GM06990 (cell line): ENCODE results near the gene PRPF6.

ENCODE experiments used
- DNase-seq: peaks from one replicate; pipeline ENCODE4 v3.0.0-alpha.2; 2011; ENCODE audit not compliant: insufficient read length; ENCODE audit errors: extremely low read depth
- H3K27me3 ChIP-seq: replicated peaks from 2 replicates; pipeline ENCODE4 v1.6.0; 2011; ENCODE audit warnings: low read length; ENCODE audit not compliant: control insufficient read depth, insufficient read depth
- H3K36me3 ChIP-seq: 2 replicates; pipeline ENCODE4 v1.5.1; 2011; ENCODE audit warnings: low read length; ENCODE audit not compliant: control insufficient read depth, insufficient read depth
- H3K4me3 ChIP-seq: replicated peaks from 2 replicates; pipeline ENCODE4 v1.5.1; 2011; ENCODE audit warnings: low read depth, mild to moderate bottlenecking, control low read depth, low read length
- TF ChIP-seq, protein P1 (sequence below): IDR thresholded peaks from 2 replicates; pipeline ENCODE4 v1.5.1; 2011; ENCODE audit warnings: low read length, control low read depth, mild to moderate bottlenecking, inconsistent platforms; ENCODE audit not compliant: insufficient read depth, poor library complexity, severe bottlenecking

Gene PRPF6

DNA sequence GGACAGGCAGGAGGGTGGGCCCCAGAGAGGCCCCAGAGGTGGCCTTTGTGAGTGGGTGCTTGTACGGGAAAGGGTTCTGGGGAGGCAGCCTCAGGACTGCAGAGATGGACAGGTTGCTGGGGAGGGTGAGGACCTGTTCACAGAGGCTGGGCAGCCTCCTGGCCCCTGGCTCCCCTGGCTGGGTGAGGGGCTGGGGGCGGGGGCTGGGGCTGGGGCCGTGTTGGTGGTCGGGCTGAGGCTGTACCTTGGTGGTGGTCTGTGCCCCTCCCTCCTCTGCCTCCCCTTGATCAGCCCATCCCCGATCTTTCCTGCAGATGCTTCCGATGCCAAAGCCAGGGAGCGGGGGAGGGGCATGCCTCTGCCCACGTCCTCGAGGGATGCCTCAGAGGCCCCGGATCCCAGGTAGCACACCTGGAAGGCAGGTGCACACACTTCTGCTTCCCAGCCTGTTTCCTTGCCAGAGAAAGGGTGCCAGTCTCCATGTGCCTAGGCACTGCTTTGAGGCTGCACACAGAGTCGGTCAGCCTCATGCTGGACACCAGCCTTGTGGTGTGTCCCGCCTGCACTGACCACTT is 86.9 kb downstream of the PRPF6 start:
- H3K4me3 ChIP-seq = no peak overlapping the region
- H3K36me3 ChIP-seq = peaks cover 6% of the 10 kb centered on the region
- no peak for DNase-seq
- H3K27me3 ChIP-seq = no peaks in the 10 kb centered on the region
- TF ChIP-seq, protein P1, sequence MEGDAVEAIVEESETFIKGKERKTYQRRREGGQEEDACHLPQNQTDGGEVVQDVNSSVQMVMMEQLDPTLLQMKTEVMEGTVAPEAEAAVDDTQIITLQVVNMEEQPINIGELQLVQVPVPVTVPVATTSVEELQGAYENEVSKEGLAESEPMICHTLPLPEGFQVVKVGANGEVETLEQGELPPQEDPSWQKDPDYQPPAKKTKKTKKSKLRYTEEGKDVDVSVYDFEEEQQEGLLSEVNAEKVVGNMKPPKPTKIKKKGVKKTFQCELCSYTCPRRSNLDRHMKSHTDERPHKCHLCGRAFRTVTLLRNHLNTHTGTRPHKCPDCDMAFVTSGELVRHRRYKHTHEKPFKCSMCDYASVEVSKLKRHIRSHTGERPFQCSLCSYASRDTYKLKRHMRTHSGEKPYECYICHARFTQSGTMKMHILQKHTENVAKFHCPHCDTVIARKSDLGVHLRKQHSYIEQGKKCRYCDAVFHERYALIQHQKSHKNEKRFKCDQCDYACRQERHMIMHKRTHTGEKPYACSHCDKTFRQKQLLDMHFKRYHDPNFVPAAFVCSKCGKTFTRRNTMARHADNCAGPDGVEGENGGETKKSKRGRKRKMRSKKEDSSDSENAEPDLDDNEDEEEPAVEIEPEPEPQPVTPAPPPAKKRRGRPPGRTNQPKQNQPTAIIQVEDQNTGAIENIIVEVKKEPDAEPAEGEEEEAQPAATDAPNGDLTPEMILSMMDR = no peak

DNA sequence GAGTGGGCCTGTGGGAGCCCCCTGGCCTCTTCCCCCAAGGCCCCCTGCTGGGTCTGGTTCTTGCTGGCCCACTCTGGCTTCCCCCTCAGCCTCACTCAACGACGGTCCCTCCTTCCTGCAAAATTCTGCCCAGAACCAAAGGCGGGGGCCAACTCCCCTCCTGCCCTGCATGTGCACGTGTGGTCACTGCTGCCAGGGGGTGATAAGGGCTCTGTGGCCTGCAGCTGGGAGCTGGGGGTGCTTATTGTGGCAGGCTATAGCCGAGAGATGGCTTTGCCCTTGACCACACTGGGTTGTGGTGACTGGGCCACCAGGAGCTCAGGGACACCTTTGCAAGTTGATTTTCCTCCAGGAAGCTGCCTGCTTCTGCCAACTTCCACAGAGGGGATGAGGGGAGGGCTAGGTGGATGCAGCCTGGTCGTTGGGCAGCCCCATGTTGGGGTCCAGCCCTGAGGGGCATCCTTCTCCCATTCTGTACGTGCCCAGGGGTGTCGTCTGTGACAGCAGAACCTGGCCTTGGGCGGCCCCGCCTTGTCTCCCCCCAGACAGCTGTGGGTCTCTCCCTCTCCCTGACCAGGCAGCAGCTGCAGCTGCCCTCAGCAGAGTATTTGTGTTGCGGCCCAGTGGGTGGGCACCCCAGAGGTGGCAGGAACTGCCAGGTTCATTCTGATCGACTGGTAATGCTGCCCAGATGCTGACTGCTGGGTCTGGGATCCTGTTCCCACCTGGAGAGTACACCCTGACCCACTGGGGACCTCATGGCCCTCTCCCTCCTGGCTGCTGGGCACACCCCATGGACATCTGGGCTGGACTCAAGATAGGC is 87.7 kb downstream of the PRPF6 start:
- Histone ChIP-seq H3K36me3 (peaks cover 8% of the 10 kb centered on the region), H3K4me3 (no peak overlapping the region), H3K27me3 (no peaks in the 10 kb centered on the region)
- TF ChIP-seq, protein P1 = no peak
- no peak for DNase-seq

DNA sequence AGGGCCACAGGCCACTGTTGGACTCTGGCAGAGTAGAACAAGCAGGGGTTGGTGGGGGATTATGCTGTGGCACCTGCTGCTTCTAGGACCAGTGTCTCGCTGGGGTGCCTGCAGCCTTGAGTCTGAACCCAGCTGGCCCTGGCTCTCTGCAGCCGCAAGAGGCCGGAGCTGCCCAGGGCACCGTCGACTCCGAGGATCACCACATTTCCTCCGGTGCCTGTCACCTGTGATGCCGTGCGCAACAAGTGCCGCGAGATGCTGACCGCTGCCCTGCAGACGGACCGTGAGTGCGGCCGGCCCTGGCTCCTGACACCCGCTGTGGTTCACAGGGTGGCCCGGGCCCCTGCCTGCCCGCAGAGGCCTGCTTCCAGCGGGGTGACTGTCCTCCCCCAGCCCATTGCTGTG is 88.3 kb downstream of the PRPF6 start:
- no peak overlapping the region for H3K4me3 ChIP-seq
- TF ChIP-seq, protein P1 = no peak
- DNase-seq = no peak
- H3K36me3 ChIP-seq = peaks cover 13% of the 10 kb centered on the region
- no peaks in the 10 kb centered on the region for H3K27me3 ChIP-seq

DNA sequence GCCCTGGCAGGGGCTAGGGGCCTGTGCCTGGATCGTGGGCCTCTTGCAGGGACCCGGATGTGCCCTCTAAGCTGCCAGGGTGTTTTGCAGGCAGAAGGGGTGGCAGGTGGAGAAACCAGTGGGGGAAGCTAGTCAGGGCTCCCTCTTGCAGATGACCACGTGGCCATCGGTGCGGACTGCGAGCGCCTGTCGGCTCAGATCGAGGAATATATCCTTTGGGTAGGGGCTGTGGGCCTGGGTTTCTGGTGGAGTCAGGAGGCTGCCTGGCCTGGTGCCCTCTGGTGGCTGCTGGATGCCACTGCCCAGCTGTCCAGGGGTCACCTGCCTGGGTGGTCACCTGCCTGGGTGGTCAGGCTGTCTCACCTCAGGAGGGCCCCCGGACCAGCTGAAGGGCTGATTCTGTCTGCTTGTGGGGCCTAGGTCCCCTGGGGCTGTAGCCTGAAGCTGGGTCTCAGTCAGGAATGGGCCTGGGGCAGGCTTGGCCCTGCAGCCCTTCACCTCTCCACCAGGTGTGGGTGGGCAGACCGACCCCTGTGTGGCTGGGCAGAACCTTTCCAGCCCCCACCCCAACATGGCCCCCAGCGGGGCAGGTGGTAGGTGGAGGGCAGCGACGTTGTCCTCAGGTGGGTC is 88.8 kb downstream of the PRPF6 start:
- TF ChIP-seq, protein P1 = peak; percentile 85
- DNase-seq = no peak
- peaks cover 18% of the 10 kb centered on the region for H3K36me3 ChIP-seq
- H3K27me3 ChIP-seq = no peaks in the 10 kb centered on the region
- no peak overlapping the region for H3K4me3 ChIP-seq

DNA sequence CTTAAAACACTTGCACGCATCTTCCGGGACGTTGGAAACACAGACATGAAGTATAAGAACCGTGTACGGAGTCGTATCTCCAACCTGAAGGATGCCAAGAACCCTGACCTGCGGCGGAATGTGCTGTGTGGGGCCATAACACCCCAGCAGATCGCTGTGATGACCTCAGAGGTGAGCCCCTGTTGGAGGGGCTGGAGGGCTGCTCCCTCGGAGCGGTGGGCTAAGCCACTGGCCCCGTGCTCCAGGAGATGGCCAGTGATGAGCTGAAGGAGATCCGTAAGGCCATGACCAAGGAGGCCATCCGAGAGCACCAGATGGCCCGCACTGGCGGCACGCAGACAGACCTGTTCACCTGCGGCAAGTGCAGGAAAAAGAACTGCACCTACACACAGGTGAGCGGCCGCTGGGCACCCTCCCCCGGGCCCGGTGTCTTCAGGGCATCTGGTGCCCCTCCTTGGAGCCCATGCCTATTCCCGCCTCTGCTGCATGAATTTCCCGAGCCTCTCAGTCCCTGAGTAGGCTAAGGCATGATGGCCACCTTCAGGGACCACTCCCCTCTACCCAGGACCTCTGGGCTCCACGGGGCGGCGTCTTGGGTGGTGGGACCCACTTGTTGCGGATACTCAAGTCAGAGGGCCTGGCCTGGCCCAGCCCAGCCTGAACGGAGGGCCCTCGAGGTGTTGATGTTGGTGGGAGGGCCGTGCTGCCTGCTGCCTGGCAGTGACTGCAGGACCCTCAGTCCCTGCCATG is 89.5 kb downstream of the PRPF6 start:
- no peak for DNase-seq
- peaks cover 22% of the 10 kb centered on the region for H3K36me3 ChIP-seq

More for the DNA sequence above, 89.5 kb downstream of the PRPF6 start:
- TF ChIP-seq, protein P1 = no peak
- no peaks in the 10 kb centered on the region for H3K27me3 ChIP-seq
- H3K4me3 ChIP-seq = no peak overlapping the region
